GM23248 (cell line): ENCODE data around the gene BTD.

Source experiments
- EZH2 ChIP-seq: fragments of 200-600 bp; sonication (generic); IDR thresholded peaks from 2 replicates; pipeline ENCODE4 v1.6.1; 2018; ENCODE audit warnings: antibody characterized with exemption, mild to moderate bottlenecking; ENCODE audit not compliant: insufficient read depth, poor library complexity, severe bottlenecking
- EZH2phosphoT487 ChIP-seq: fragments of 200-600 bp; sonication (generic); IDR thresholded peaks from 2 replicates; pipeline ENCODE4 v1.6.1; 2018; ENCODE audit warnings: antibody characterized with exemption, moderate library complexity, mild to moderate bottlenecking, low read depth; ENCODE audit not compliant: insufficient read depth

DNA sequence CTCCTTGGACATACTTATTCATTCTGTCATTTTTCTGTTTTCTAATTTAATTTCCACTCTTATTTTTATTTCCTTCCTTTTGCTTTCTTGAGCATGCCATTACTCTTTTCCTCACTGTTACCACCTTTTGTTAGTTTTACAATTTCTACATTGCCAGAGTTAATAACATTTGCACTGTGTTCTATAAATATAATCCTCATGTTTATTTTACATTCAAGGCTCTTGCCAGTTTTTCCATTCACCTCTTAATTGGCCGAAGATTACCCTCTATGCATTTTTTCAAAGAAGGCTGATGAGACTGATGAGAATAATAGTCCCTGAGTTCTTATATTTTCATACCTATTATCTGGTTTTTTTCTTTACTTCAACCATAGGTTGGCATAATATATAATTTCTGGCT is 10.5 kb downstream of the BTD start:
- TF ChIP-seq EZH2phosphoT487 (no peak), EZH2 (no peak)
